ENCODE measurements around the gene EGLN1. TPM values are rescaled to one million over a fixed set of nuclear protein-coding genes. Genes with fewer than 3 reads are reported as not detected.

EGLN1 gene
- total RNA-seq, 3 donors from 2014 or later (not counting 1 experiment from before 2014, with no cell fraction given): 14.2 to 27.5 (median 24.5) TPM

DNA sequence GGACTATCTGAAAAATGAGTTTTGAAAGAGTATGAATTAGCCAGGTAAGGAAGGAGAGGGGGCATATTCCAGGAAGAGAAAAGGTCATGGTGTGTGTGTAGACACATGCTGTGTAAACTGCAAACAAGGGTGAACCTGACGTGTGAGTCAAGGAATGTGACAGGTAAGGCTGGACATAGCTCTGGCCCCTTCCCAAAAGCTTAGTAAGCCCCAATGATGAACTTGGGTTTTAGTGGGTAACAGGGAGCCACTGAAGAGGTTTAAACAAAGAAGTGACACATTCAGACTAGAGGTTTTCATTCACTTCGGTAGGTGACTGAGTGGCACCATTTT is 36.7 kb downstream of the EGLN1 start:
- no peaks in the 10 kb centered on the region for H3K36me3 ChIP-seq (ENCODE audit: control insufficient read depth, insufficient read depth, low read length)
- no peaks in the 10 kb centered on the region for H3K27me3 Mint-ChIP-seq (ENCODE audit: low read depth in 2 of 2)
- H3K27ac Mint-ChIP-seq: no peak overlapping the region
- H3K36me3 Mint-ChIP-seq: no peaks in the 10 kb centered on the region
- no peak for DNase-seq
- H3K4me1 ChIP-seq (ENCODE audit: control insufficient read depth, insufficient read depth, low read length): no peaks in the 10 kb centered on the region
- H3K4me3 Mint-ChIP-seq: no peak overlapping the region
- no peak overlapping the region for H3K27ac ChIP-seq (ENCODE audit: low read length)
- H3K9me3 Mint-ChIP-seq: no peaks in the 10 kb centered on the region
- no peak overlapping the region for H3K4me3 ChIP-seq (ENCODE audit: low read length)
- no peaks in the 10 kb centered on the region for H3K27me3 ChIP-seq (ENCODE audit: control insufficient read depth, insufficient read depth, low read length)
- H3K9me3 ChIP-seq (ENCODE audit: control insufficient read depth, insufficient read depth, low read length): no peaks in the 10 kb centered on the region
- TF ChIP-seq, protein P1, sequence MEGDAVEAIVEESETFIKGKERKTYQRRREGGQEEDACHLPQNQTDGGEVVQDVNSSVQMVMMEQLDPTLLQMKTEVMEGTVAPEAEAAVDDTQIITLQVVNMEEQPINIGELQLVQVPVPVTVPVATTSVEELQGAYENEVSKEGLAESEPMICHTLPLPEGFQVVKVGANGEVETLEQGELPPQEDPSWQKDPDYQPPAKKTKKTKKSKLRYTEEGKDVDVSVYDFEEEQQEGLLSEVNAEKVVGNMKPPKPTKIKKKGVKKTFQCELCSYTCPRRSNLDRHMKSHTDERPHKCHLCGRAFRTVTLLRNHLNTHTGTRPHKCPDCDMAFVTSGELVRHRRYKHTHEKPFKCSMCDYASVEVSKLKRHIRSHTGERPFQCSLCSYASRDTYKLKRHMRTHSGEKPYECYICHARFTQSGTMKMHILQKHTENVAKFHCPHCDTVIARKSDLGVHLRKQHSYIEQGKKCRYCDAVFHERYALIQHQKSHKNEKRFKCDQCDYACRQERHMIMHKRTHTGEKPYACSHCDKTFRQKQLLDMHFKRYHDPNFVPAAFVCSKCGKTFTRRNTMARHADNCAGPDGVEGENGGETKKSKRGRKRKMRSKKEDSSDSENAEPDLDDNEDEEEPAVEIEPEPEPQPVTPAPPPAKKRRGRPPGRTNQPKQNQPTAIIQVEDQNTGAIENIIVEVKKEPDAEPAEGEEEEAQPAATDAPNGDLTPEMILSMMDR (IDR thresholded peaks at IDR 0.05): no peak
- WGBS (ENCODE audit: insufficient coverage): 100% methylated on average over 2 of the region's 2 CpGs
- peaks cover 18 to 28% of the 10 kb centered on the region in 2 donors for H3K4me1 Mint-ChIP-seq
- ATAC-seq: no peak
- intact Hi-C loops (cut with micrococcal nuclease): no loop called here

DNA sequence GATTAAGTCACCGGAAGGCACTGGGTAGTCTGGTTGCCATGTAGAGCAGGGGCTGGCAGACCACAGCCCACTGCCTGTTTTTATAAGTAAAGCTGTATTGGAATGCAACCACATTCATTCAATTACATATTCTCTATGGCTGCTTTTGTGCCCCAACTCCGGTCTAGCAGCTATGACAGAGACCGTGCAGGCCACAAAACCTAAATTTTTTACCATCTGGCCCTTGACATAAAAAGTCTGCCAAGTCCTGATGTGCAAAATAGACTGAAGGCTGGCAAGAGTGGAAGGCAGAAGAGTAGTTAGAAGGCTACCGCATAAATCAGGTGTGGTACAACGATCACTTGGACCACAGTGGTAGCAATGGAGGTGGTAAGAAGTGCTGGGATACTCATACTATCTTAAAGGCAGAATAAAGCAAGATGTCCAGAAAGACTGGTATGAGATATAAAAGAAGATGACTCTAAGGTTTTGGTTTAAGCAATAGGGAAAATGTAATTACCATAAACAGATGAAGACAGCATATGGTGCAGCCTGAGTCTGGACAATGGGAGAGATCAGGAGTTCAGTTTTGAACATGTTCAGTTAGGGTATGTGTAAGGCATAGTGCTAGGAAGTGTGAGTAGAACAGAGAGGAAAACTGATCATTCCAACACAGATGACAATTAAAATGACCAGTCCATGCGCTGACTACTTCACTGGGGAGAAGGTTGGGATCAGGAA is 37.2 kb downstream of the EGLN1 start:
- intact Hi-C loops (cut with micrococcal nuclease): no loop called here
- ATAC-seq (no peak), DNase-seq (no peak)
- Histone ChIP-seq H3K4me3 (ENCODE audit: low read length) (no peak overlapping the region), H3K27me3 (ENCODE audit: control insufficient read depth, insufficient read depth, low read length) (no peaks in the 10 kb centered on the region), H3K27ac (ENCODE audit: low read length) (no peak overlapping the region), H3K4me1 (ENCODE audit: control insufficient read depth, insufficient read depth, low read length) (no peaks in the 10 kb centered on the region), H3K9me3 (ENCODE audit: control insufficient read depth, insufficient read depth, low read length) (no peaks in the 10 kb centered on the region), H3K36me3 (ENCODE audit: control insufficient read depth, insufficient read depth, low read length) (no peaks in the 10 kb centered on the region)
- TF ChIP-seq, protein P1 (IDR thresholded peaks at IDR 0.05): no peak
- H3K36me3 Mint-ChIP-seq: no peaks in the 10 kb centered on the region
- H3K27ac Mint-ChIP-seq: no peak overlapping the region
- WGBS (ENCODE audit: insufficient coverage): 97% methylated on average over 6 of the region's 6 CpGs
- no peaks in the 10 kb centered on the region for H3K9me3 Mint-ChIP-seq
- peaks cover 15 to 24% of the 10 kb centered on the region in 2 donors for H3K4me1 Mint-ChIP-seq
- no peaks in the 10 kb centered on the region for H3K27me3 Mint-ChIP-seq (ENCODE audit: low read depth in 2 of 2)
- H3K4me3 Mint-ChIP-seq: no peak overlapping the region

DNA sequence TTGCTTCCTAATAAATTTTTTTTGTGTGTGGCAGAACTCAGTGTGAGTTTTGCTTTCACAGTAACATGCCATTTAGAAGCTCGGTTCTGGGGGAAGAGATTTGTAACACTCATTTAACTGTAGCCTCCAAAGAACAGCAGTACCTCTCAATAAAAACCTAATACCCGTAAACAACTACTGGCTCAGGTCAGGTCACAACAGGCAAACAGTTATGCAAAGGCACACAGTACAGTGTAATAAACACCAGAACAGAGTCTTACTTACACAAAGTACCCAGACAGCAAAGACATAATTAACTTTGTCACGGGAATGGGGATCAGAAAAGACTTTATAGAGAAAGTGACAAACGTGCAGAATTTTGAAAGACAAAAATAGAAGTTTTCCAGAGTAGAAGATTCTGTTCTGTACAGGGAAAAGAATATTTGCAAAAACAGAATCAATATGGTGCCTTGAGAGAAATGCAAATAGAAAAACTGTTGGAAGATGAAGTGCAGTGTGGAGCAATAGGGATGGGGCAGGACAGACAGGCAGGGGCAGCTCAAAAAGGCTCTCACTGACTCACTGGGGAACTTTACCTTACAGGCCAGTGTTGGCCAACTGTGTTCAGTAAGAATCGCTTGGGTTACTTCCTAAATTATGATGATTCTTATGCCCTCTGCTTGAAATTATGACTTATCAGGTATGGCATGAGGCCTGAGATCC is 38.8 kb downstream of the EGLN1 start:
- TF ChIP-seq, protein P1 (IDR thresholded peaks at IDR 0.05): no peak
- H3K9me3 Mint-ChIP-seq: no peaks in the 10 kb centered on the region
- Histone ChIP-seq H3K27me3 (ENCODE audit: control insufficient read depth, insufficient read depth, low read length) (no peaks in the 10 kb centered on the region), H3K27ac (ENCODE audit: low read length) (no peak overlapping the region), H3K36me3 (ENCODE audit: control insufficient read depth, insufficient read depth, low read length) (no peaks in the 10 kb centered on the region), H3K4me1 (ENCODE audit: control insufficient read depth, insufficient read depth, low read length) (no peaks in the 10 kb centered on the region), H3K4me3 (ENCODE audit: low read length) (no peak overlapping the region), H3K9me3 (ENCODE audit: control insufficient read depth, insufficient read depth, low read length) (no peaks in the 10 kb centered on the region)
- no peaks in the 10 kb centered on the region for H3K36me3 Mint-ChIP-seq
- DNase-seq (no peak), ATAC-seq (no peak)
- no peaks in the 10 kb centered on the region for H3K27me3 Mint-ChIP-seq (ENCODE audit: low read depth in 2 of 2)
- 92% methylated on average over 5 of the region's 5 CpGs for WGBS (ENCODE audit: insufficient coverage)
- peaks cover 25 to 27% of the 10 kb centered on the region in 2 donors for H3K4me1 Mint-ChIP-seq
- intact Hi-C loops (cut with micrococcal nuclease): no loop called here
- H3K27ac Mint-ChIP-seq: no peak overlapping the region
- no peak overlapping the region for H3K4me3 Mint-ChIP-seq
